IPS-18c (cell line): Measurements from ENCODE around the gene PMM1.
A peak's percentile ranks its signal among the peaks of the same experiment; 100 is the strongest.
"Not testable (repeated sequence)": the region's sequence is repeated elsewhere in the genome, so short reads cannot be mapped to it uniquely, and the experiment has no call there.

Source experiments
- H3K4me3 ChIP-seq: 2 replicates; pipeline ENCODE4 v1.7.0; 2013; ENCODE audit warnings: low read depth, mild to moderate bottlenecking, low read length, moderate library complexity; ENCODE audit not compliant: insufficient read depth
- H3K9me3 ChIP-seq: one replicate; pipeline ENCODE4 v1.6.1; 2013; ENCODE audit warnings: mild to moderate bottlenecking, low read length, moderate library complexity; ENCODE audit not compliant: control insufficient read depth, insufficient read depth

PMM1 gene

DNA sequence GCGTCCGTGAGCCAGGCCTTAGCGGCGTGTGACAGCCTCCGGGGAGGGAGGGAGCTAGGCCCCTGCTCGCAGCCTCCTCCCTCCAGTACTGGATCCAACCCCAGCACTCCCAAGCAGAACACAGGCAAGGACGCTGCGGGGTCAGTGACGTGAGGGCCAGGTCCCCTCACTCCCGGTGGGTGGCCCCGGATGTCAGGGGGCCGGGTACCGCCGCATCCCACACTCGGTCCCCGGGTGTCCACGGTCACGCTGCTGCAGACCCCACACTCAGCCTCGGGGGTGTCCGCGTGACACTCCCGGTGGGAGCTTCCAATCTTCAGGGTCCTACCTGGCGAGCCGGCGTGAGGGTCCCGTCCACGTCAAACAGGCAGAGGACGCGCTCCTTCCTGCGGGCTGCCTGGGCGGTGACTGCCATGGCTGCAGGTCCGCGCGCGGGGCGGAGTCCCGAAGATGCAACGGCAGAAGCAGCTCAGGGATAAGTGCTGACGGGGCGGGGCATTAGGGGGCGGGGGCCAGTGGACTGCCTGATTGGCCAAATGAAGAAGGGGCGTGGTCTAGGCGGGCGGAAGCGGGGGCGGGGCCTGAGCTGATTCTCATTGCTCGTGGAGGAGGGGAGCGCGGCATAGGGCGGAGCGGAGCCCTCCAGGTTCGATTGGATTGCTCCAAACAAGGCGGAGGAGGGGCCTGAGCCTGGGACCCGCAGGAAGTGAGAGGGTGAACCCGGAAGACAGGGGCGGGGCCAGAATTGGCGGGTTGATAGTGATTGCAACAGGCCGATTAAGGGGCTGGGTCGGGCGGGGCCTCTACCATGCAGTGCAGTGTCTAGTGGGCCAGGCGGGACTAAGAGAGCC is at the start of gene PMM1:
Gene PMM1 (minus strand): TSS at position 450 of the 851 bp plus-strand sequence. CDS start 35 bp downstream, at position 415.
- peak within 1 kb of the TSS; percentile 86 for H3K4me3 ChIP-seq
- no peaks in the 10 kb centered on the region for H3K9me3 ChIP-seq

GRCh38 chr22:41638748-41639147 is 49.1 kb upstream of the PMM1 start:
- H3K9me3 ChIP-seq, result no peaks in the 10 kb centered on the region

DNA sequence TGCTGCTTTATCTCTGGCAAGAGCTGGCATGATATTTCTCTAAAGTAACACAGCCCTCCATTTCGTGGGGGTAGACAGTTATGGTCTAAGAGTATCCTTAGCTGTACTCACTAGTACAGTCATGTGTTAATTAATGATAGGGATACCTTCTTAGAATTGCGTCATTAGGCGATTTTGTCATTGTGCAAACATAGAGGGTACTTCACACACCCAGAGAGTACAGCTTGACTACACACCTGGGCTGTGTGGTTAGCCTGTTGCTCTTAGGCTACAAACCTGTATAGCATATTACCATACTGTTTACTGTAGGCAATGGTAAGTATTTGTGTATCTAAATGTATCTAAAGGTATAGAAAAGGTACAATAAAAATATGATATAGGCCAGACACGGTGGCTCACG is 48.5 kb upstream of the PMM1 start:
- Histone ChIP-seq H3K9me3 (no peaks in the 10 kb centered on the region), H3K4me3 (no peak overlapping the region)

More at GRCh38 chr22:41638748-41639147, 49.1 kb upstream of the PMM1 start:
- no peak overlapping the region for H3K4me3 ChIP-seq

DNA sequence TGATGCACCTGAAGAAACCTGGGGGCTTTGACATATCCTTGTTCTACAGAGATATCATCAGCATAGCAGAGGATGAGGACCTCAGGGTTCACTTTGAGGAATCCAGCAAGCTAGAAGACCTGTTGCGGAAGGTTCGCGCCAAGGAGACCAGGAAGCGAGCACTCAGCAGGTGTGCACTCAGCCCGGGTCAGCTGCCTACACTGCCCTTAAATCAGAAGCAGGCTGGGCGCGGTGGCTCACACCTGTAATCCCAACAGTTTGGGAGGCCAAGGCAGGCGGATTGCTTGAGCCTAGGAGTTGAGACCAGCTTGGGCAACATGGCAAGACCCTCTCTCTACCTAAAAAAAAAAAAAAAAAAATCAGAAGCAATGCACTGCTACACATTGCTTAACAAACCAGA is 48.0 kb upstream of the PMM1 start:
- not testable (repeated sequence) for H3K4me3 ChIP-seq, H3K9me3 ChIP-seq

GRCh38 chr22:41636467-41636866 is 46.8 kb upstream of the PMM1 start:
- no peak overlapping the region for H3K4me3 ChIP-seq
- no peaks in the 10 kb centered on the region for H3K9me3 ChIP-seq

DNA sequence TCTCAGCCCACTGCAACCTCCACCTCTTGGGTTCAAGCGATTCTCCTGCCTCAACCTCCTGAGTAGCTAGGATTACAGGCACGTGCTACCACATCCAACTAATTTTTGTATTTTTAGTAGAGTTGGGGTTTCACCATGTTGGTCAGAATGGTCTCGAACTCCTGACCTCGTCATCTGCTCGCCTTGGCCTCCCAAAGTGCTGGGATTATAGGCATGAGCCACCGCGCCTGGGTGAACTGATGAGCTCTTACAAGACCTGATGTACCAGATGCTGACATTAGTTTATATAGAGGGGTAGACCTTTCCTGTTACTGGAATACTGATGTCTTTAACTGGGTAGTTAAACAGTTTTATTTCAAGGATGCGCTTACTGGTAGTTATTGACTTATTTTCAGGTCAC is 45.0 kb upstream of the PMM1 start:
- H3K9me3 ChIP-seq, result not testable (repeated sequence)

DNA sequence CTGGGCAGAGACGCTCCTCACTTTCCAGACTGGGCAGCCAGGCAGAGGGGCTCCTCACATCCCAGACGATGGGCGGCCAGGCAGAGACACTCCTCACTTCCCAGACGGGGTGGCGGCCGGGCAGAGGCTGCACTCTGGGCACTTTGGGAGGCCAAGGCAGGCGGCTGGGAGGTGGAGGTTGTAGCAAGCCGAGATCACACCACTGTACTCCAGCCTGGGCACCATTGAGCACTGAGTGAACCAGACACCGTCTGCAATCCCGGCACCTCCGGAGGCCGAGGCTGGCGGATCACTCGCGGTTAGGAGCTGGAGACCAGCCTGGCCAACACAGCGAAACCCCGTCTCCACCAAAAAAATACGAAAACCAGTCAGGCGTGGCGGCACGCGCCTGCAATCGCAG is 42.0 kb upstream of the PMM1 start:
- H3K4me3 ChIP-seq, H3K9me3 ChIP-seq: not testable (repeated sequence)

More for the DNA sequence above, 45.0 kb upstream of the PMM1 start:
- not testable (repeated sequence) for H3K4me3 ChIP-seq

DNA sequence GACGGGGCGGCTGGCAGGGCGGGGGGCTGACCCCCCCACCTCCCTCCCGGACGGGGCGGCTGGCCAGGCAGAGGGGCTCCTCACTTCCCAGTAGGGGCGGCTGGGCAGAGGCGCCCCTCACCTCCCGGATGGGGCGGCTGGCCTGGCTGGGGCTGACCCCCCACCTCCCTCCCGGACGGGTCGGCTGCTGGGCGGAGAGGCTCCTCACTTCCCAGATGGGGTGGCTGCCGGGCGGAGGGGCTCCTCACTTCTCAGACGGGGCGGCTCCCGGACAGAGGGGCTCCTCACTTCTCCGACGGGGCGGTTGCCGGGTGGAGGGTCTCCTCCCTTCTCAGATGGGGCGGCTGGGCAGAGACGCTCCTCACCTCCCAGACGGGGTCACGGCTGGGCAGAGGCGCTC is 41.5 kb upstream of the PMM1 start:
- H3K4me3 ChIP-seq, H3K9me3 ChIP-seq: not testable (repeated sequence)

DNA sequence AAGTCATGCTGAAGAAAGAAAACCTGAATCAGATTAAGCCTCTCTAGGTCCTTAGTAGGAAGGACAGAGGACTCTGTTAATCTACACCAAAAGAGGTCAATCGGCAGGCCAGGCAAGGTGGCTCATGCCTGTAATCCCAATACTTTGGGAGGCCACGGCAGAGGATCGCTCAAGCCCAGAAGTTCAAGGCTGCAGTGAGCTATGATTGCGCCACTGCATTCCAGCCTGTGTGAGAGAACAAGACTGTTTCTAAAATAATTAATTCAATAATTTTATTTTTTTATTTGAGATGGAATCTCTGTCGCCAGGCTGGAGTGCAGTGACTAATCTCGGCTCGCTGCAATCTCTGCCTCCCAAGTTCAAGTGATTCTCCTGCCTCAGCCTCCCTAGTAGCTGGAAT is 35.9 kb upstream of the PMM1 start:
- H3K9me3 ChIP-seq, result no peaks in the 10 kb centered on the region
- no peak overlapping the region for H3K4me3 ChIP-seq

DNA sequence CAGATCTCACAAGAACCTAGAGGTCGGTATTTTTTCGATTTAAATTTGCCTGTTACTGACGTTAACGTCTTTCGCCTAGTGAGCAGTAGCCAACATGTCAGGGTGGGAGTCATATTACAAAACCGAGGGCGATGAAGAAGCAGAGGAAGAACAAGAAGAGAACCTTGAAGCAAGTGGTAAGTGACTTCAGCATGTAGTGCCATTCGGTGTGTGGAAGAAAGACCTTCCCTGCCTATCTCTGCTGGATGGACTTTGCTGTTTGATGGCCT is 32.2 kb upstream of the PMM1 start:
- no peaks in the 10 kb centered on the region for H3K9me3 ChIP-seq

GRCh38 chr22:41621099-41621910 is 31.7 kb upstream of the PMM1 start, which contains the start of gene XRCC6:
Gene XRCC6 (plus strand): TSS chr22:41621295. CDS start chr22:41622005, 710 bp downstream.
- no peaks in the 10 kb centered on the region for H3K9me3 ChIP-seq
- H3K4me3 ChIP-seq, result peak within 1 kb of the TSS; percentile 100

More for the DNA sequence above, 32.2 kb upstream of the PMM1 start:
- H3K4me3 ChIP-seq, result peak overlapping the region; percentile 100

- H3K9me3 ChIP-seq, result no peaks in the 10 kb centered on the region
- peak within 1 kb of the TSS; percentile 100 for H3K4me3 ChIP-seq
These were observed 31.0 kb upstream of the PMM1 start, which contains the start of gene DESI1 for GRCh38 chr22:41620589-41621098. Gene DESI1 (minus strand): TSS chr22:41621043. CDS start chr22:41620839, 204 bp downstream.

GRCh38 chr22:41619979-41620588 is 30.4 kb upstream of the PMM1 start:
- no peaks in the 10 kb centered on the region for H3K9me3 ChIP-seq
- H3K4me3 ChIP-seq, result peak overlapping the region; percentile 94

DNA sequence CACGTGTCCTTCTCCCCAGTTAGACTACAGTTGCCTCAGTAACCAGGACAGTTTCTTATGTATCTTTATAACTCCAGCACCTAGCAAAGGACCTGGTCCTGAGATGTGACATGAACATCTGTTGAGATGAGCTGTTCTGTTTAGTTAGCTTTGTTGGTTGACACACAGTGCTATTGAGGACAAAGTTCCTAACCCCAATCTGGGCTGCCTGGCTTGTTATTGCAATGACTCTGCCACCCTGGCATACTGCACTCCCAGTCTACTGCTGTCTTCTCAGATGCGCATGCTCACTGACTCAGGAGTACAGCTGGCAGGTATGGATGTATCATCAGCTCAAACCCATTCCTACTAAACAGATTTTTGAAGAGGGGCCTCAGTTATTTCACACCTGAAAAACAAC is 23.8 kb upstream of the PMM1 start:
- no peaks in the 10 kb centered on the region for H3K9me3 ChIP-seq
- H3K4me3 ChIP-seq, result no peak overlapping the region

GRCh38 chr22:41612603-41613306 is 23.1 kb upstream of the PMM1 start:
- Histone ChIP-seq H3K4me3 (no peak overlapping the region), H3K9me3 (no peaks in the 10 kb centered on the region)

DNA sequence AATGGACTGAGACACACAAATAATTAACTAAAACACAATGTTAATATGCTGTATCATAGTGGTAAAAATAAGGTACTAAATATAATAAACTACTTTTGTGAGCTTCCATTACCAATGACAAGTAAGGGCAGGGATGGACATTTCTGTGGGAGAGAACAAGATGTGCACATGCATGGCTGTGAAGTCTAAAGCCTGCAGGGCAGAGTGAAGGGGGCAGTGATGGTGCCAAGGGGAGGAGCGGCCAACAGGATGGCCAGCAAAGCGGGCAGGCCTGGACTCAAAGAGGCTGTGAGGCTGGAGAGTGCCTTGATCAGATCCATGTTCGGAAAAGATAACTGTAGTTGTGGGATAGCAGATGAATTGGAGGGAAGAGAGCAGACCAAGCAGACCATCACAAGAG is 18.7 kb upstream of the PMM1 start:
- H3K4me3 ChIP-seq, result no peak overlapping the region
- no peaks in the 10 kb centered on the region for H3K9me3 ChIP-seq

DNA sequence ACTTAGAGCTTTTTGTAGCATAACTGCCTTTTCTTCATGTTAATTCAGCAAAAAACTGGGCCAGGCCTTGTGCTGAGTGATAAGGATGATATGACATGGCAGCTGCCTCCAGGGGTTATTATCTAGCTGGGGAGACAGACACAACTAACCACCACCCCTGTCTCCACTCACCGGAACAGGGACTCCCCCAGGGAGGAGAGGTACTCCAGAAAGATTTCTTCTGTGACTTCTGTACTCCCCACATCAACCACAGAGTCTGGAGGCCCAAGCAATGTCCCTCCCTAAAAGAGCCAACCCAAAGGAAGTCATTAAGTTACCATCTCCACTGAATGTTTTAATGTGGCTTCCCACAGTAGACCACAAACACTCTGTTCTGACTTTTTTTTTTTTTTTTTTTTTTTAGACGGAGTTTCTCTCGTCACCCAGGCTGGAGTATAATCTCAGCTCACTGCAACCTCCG is 14.3 kb upstream of the PMM1 start:
- Histone ChIP-seq H3K4me3 (no peak overlapping the region), H3K9me3 (no peaks in the 10 kb centered on the region)
